Neural progenitor cell (in vitro differentiated cells): Measurements from ENCODE around the gene ERVK3-1. TPM values are rescaled to one million over a fixed set of nuclear protein-coding genes. Genes with fewer than 3 reads are reported as not detected.
A peak's percentile ranks its signal among the peaks of the same experiment; 100 is the strongest.

Experiments
- DNase-seq: peaks from one replicate; pipeline ENCODE4 v3.0.0-alpha.2; 2016; ENCODE audit warnings: low spot score
- H2AFZ ChIP-seq: fragments of 200-600 bp; sonication (generic); replicated peaks from 2 replicates; pipeline ENCODE4 v1.6.1; 2016; ENCODE audit warnings: antibody characterized with exemption
- H3F3A ChIP-seq: fragments of 200-600 bp; sonication (generic); 2 replicates; pipeline ENCODE4 v1.6.1; 2016; ENCODE audit warnings: antibody characterized with exemption, low read depth
- H3K27ac ChIP-seq: fragments of 200-600 bp; sonication (generic); 2 replicates; pipeline ENCODE4 v1.5.1; 2016; ENCODE audit warnings: mild to moderate bottlenecking
- H3K27me3 ChIP-seq: fragments of 200-600 bp; sonication (generic); 2 replicates; pipeline ENCODE4 v1.6.1; 2016; ENCODE audit warnings: mild to moderate bottlenecking, moderate library complexity
- H3K36me3 ChIP-seq: fragments of 200-600 bp; sonication (generic); 2 replicates; pipeline ENCODE4 v1.5.1; 2016
- H3K4me1 ChIP-seq: fragments of 200-600 bp; sonication (generic); 2 replicates; pipeline ENCODE4 v1.6.1; 2016; ENCODE audit warnings: mixed run types
- H3K4me2 ChIP-seq: fragments of 200-600 bp; sonication (generic); 2 replicates; pipeline ENCODE4 v1.6.1; 2016
- H3K4me3 ChIP-seq: fragments of 200-600 bp; sonication (generic); 2 replicates; pipeline ENCODE4 v1.5.1; 2016
- H3K79me2 ChIP-seq: fragments of 200-600 bp; sonication (generic); 2 replicates; pipeline ENCODE4 v1.6.1; 2016; ENCODE audit warnings: low read depth
- H3K9ac ChIP-seq: fragments of 200-600 bp; sonication (generic); 2 replicates; pipeline ENCODE4 v1.6.1; 2016
- H3K9me3 ChIP-seq: fragments of 200-600 bp; sonication (generic); 2 replicates; pipeline ENCODE4 v1.5.1; 2016; ENCODE audit warnings: low read depth
- H4K20me1 ChIP-seq: fragments of 200-600 bp; sonication (generic); 2 replicates; pipeline ENCODE4 v1.6.1; 2016; ENCODE audit warnings: low read depth
- H3K27ac Mint-ChIP-seq: 3 replicates; pipeline ENCODE4 v1.8.0; 2021; ENCODE audit warnings: mixed read lengths
- H3K27me3 Mint-ChIP-seq: 2 replicates; pipeline ENCODE4 v1.8.0; 2022; ENCODE audit warnings: low read depth, mild to moderate bottlenecking, inconsistent platforms, moderate library complexity, mixed read lengths; ENCODE audit not compliant: insufficient read depth
- H3K36me3 Mint-ChIP-seq: 3 replicates; pipeline ENCODE4 v1.8.0; 2021; ENCODE audit warnings: mixed read lengths
- H3K4me1 Mint-ChIP-seq: 3 replicates; pipeline ENCODE4 v1.8.0; 2021; ENCODE audit warnings: mixed read lengths
- H3K4me3 Mint-ChIP-seq: 3 replicates; pipeline ENCODE4 v1.8.0; 2021; ENCODE audit warnings: mild to moderate bottlenecking, moderate library complexity, mixed read lengths
- H3K9me3 Mint-ChIP-seq: 3 replicates; pipeline ENCODE4 v1.8.0; 2020; ENCODE audit warnings: mixed read lengths
- CTCF ChIP-seq: fragments of 200-600 bp; sonication (generic); IDR thresholded peaks from 2 replicates; pipeline ENCODE4 v1.5.1; 2017; ENCODE audit warnings: antibody characterized with exemption, mild to moderate bottlenecking
- EZH2 ChIP-seq: fragments of 200-600 bp; sonication (generic); IDR thresholded peaks from 2 replicates; pipeline ENCODE4 v1.6.1; 2017; ENCODE audit warnings: antibody characterized with exemption, mild to moderate bottlenecking, moderate library complexity
- EZH2phosphoT487 ChIP-seq: fragments of 200-600 bp; sonication (generic); IDR thresholded peaks from 2 replicates; pipeline ENCODE4 v1.6.1; 2017; ENCODE audit warnings: antibody characterized with exemption
- total RNA-seq: library from RNA; depleted of rRNA; stranded (reverse); fragments of >200 nt; gene quantifications from 2 replicates; pipeline ENCODE4 v1.2.3, GENCODE V29; 2015; ENCODE audit warnings: low replicate concordance

Gene ERVK3-1
- total RNA-seq, 1 donor from 2014 or later, result 49.9 TPM

- Histone ChIP-seq H3K79me2 (peaks cover 18% of the 10 kb centered on the region), H4K20me1 (no peaks in the 10 kb centered on the region), H3K9me3 (no peaks in the 10 kb centered on the region), H3K27ac (no peak overlapping the region), H2AFZ (no peak overlapping the region), H3K4me3 (no peak overlapping the region), H3K4me2 (no peak overlapping the region), H3K36me3 (no peaks in the 10 kb centered on the region), H3F3A (no peaks in the 10 kb centered on the region), H3K27me3 (no peaks in the 10 kb centered on the region), H3K9ac (no peak overlapping the region), H3K4me1 (peaks cover 5% of the 10 kb centered on the region)
- Mint-ChIP-seq H3K4me1 (peaks cover 16% of the 10 kb centered on the region), H3K4me3 (no peak overlapping the region), H3K9me3 (no peaks in the 10 kb centered on the region), H3K27ac (no peak overlapping the region), H3K27me3 (no peaks in the 10 kb centered on the region), H3K36me3 (peaks cover 3% of the 10 kb centered on the region)
- DNase-seq, result no peak
- no peak for TF ChIP-seq EZH2
- no peak for TF ChIP-seq CTCF
- no peak for TF ChIP-seq EZH2phosphoT487
Observed at GRCh38 chr19:58330458-58330857, 25.3 kb downstream of the ERVK3-1 start.

- no peaks in the 10 kb centered on the region for H4K20me1 ChIP-seq
- TF ChIP-seq EZH2phosphoT487 (no peak), EZH2 (no peak), CTCF (no peak)
Observed at GRCh38 chr19:58332697-58333096, 27.5 kb downstream of the ERVK3-1 start.

GRCh38 chr19:58334691-58335249 lies 29.6 kb downstream of the ERVK3-1 start:
- no peak overlapping the region for H3K27ac ChIP-seq
- H2AFZ ChIP-seq, result no peak overlapping the region
- Mint-ChIP-seq H3K27me3 (peaks cover 3% of the 10 kb centered on the region), H3K36me3 (peaks cover 22% of the 10 kb centered on the region), H3K4me3 (no peak overlapping the region), H3K9me3 (no peaks in the 10 kb centered on the region), H3K4me1 (peaks cover 2% of the 10 kb centered on the region), H3K27ac (peak overlapping the region; percentile 60)
- no peak overlapping the region for H3K9ac ChIP-seq
- no peak overlapping the region for H3K4me2 ChIP-seq
- no peaks in the 10 kb centered on the region for H3K4me1 ChIP-seq
- no peaks in the 10 kb centered on the region for H3K36me3 ChIP-seq
- DNase-seq, result no peak
- no peak overlapping the region for H3K4me3 ChIP-seq
- H3K9me3 ChIP-seq, result no peaks in the 10 kb centered on the region
- no peaks in the 10 kb centered on the region for H3K27me3 ChIP-seq
- TF ChIP-seq EZH2, result no peak
- no peak for TF ChIP-seq CTCF
- no peak for TF ChIP-seq EZH2phosphoT487
- no peaks in the 10 kb centered on the region for H3F3A ChIP-seq
- H3K79me2 ChIP-seq, result no peaks in the 10 kb centered on the region
- no peaks in the 10 kb centered on the region for H4K20me1 ChIP-seq

More at GRCh38 chr19:58332697-58333096, 27.5 kb downstream of the ERVK3-1 start:
- no peak for DNase-seq
- no peak overlapping the region for H3K27ac ChIP-seq
- no peaks in the 10 kb centered on the region for H3K9me3 Mint-ChIP-seq
- H3K4me2 ChIP-seq, result no peak overlapping the region
- peaks cover 5% of the 10 kb centered on the region for H3K79me2 ChIP-seq
- no peaks in the 10 kb centered on the region for H3K36me3 ChIP-seq
- H3K9me3 ChIP-seq, result no peaks in the 10 kb centered on the region
- peaks cover 7% of the 10 kb centered on the region for H3K36me3 Mint-ChIP-seq
- H2AFZ ChIP-seq, result no peak overlapping the region
- H3K27ac Mint-ChIP-seq, result no peak overlapping the region
- no peaks in the 10 kb centered on the region for H3K4me1 ChIP-seq
- H3K9ac ChIP-seq, result no peak overlapping the region
- no peaks in the 10 kb centered on the region for H3F3A ChIP-seq
- H3K27me3 Mint-ChIP-seq, result no peaks in the 10 kb centered on the region
- H3K27me3 ChIP-seq, result no peaks in the 10 kb centered on the region
- H3K4me3 Mint-ChIP-seq, result no peak overlapping the region
- H3K4me3 ChIP-seq, result no peak overlapping the region
- H3K4me1 Mint-ChIP-seq, result peaks cover 16% of the 10 kb centered on the region
